H9 (cell line): Measurements from ENCODE around the gene FH. TPM values are rescaled to one million over a fixed set of nuclear protein-coding genes. Genes with fewer than 3 reads are reported as not detected.

Experiments
- DNase-seq: peaks from one replicate; pipeline ENCODE4 v3.0.0-alpha.2; 2017
- H2AFZ ChIP-seq: one replicate; pipeline ENCODE4 v1.6.1; 2013; ENCODE audit warnings: mild to moderate bottlenecking, low read length, control low read depth, moderate library complexity
- H2AK5ac ChIP-seq: 2 replicates; pipeline ENCODE4 v1.6.1; 2013; ENCODE audit warnings: low read length, control low read depth, mixed read lengths; ENCODE audit not compliant: insufficient read length
- H2BK120ac ChIP-seq: one replicate; pipeline ENCODE4 v1.6.1; 2013; ENCODE audit warnings: low read depth, mild to moderate bottlenecking, low read length, control low read depth, inconsistent platforms; ENCODE audit not compliant: poor library complexity, severe bottlenecking
- H2BK12ac ChIP-seq: 2 replicates; pipeline ENCODE4 v1.6.1; 2013; ENCODE audit warnings: low read length, control low read depth, mixed read lengths, low read depth; ENCODE audit not compliant: insufficient read length
- H2BK15ac ChIP-seq: 2 replicates; pipeline ENCODE4 v1.6.1; 2013; ENCODE audit warnings: low read depth, low read length, control low read depth
- H2BK20ac ChIP-seq: one replicate; pipeline ENCODE4 v1.6.1; 2013; ENCODE audit warnings: low read depth, mild to moderate bottlenecking, low read length, control low read depth, inconsistent platforms; ENCODE audit not compliant: poor library complexity, severe bottlenecking
- H2BK5ac ChIP-seq: 2 replicates; pipeline ENCODE4 v1.6.1; 2013; ENCODE audit warnings: low read length, control low read depth, mixed read lengths; ENCODE audit not compliant: insufficient read length
- H3K14ac ChIP-seq: 2 replicates; pipeline ENCODE4 v1.6.1; 2013; ENCODE audit warnings: low read length, control low read depth; ENCODE audit not compliant: insufficient read depth
- H3K18ac ChIP-seq: 2 replicates; pipeline ENCODE4 v1.6.1; 2013; ENCODE audit warnings: low read depth, mild to moderate bottlenecking, mixed read lengths, low read length, control low read depth; ENCODE audit not compliant: insufficient read length
- H3K23ac ChIP-seq: 2 replicates; pipeline ENCODE4 v1.6.1; 2013; ENCODE audit warnings: low read length, control low read depth, mixed read lengths, low read depth; ENCODE audit not compliant: insufficient read length
- H3K23me2 ChIP-seq: 2 replicates; pipeline ENCODE4 v1.6.1; 2013; ENCODE audit warnings: low read depth, mild to moderate bottlenecking, mixed read lengths, low read length, control low read depth; ENCODE audit not compliant: insufficient read length, poor library complexity, severe bottlenecking
- H3K27ac ChIP-seq: 2 replicates; pipeline ENCODE4 v1.5.1; 2013; ENCODE audit warnings: low read length, control low read depth, mixed read lengths, low read depth; ENCODE audit not compliant: insufficient read length
- H3K27me3 ChIP-seq: 2 replicates; pipeline ENCODE4 v1.6.1; 2013; ENCODE audit warnings: low read length, control low read depth, inconsistent platforms; ENCODE audit not compliant: insufficient read depth
- H3K4ac ChIP-seq: 2 replicates; pipeline ENCODE4 v1.6.1; 2013; ENCODE audit warnings: low read depth, mild to moderate bottlenecking, control low read depth, inconsistent platforms, low read length, moderate library complexity
- H3K4me1 ChIP-seq: 2 replicates; pipeline ENCODE4 v1.6.1; 2013; ENCODE audit warnings: low read length, control low read depth, inconsistent platforms; ENCODE audit not compliant: insufficient read depth
- H3K4me2 ChIP-seq: 2 replicates; pipeline ENCODE4 v1.6.1; 2013; ENCODE audit warnings: low read length, control low read depth, mixed read lengths; ENCODE audit not compliant: insufficient read length, insufficient read depth
- H3K56ac ChIP-seq: 2 replicates; pipeline ENCODE4 v1.6.1; 2013; ENCODE audit warnings: low read depth, mild to moderate bottlenecking, mixed read lengths, low read length, control low read depth; ENCODE audit not compliant: insufficient read length
- H3K79me1 ChIP-seq: 2 replicates; pipeline ENCODE4 v1.6.1; 2013; ENCODE audit warnings: low read depth, mild to moderate bottlenecking, moderate library complexity, low read length, control low read depth, inconsistent platforms; ENCODE audit not compliant: insufficient read depth, poor library complexity, severe bottlenecking
- H3K79me2 ChIP-seq: 2 replicates; pipeline ENCODE4 v1.6.1; 2013; ENCODE audit warnings: low read length, control low read depth, inconsistent platforms; ENCODE audit not compliant: insufficient read depth
- H3K9ac ChIP-seq: 2 replicates; pipeline ENCODE4 v1.6.1; 2013; ENCODE audit warnings: low read length, control low read depth, mixed read lengths; ENCODE audit not compliant: insufficient read length; ENCODE audit errors: extremely low read depth
- H3K9me3 ChIP-seq: one replicate; pipeline ENCODE4 v1.6.1; 2013; ENCODE audit warnings: low read depth, low read length, inconsistent platforms; ENCODE audit not compliant: control insufficient read depth
- H3T11ph ChIP-seq: one replicate; pipeline ENCODE4 v1.6.1; 2013; ENCODE audit warnings: mild to moderate bottlenecking, low read length, control low read depth, inconsistent platforms
- H4K20me1 ChIP-seq: one replicate; pipeline ENCODE4 v1.6.1; 2013; ENCODE audit not compliant: control insufficient read depth, insufficient read length, insufficient read depth
- H4K5ac ChIP-seq: 2 replicates; pipeline ENCODE4 v1.6.1; 2013; ENCODE audit warnings: low read depth, mild to moderate bottlenecking, mixed read lengths, low read length, control low read depth; ENCODE audit not compliant: insufficient read length
- H4K8ac ChIP-seq: replicated peaks from 2 replicates; pipeline ENCODE4 v1.6.1; 2013; ENCODE audit warnings: low read length, control low read depth, mixed read lengths, low read depth; ENCODE audit not compliant: insufficient read length
- H4K91ac ChIP-seq: 2 replicates; pipeline ENCODE4 v1.6.1; 2013; ENCODE audit warnings: low read depth, mild to moderate bottlenecking, moderate library complexity, mixed read lengths, low read length, control low read depth; ENCODE audit not compliant: insufficient read length
- H3K27ac Mint-ChIP-seq, 3 experiments: 2 replicates in 2 of 3; 3 replicates in 1 of 3; pipeline ENCODE4 v1.8.0; 2020 to 2021; ENCODE audit warnings: mixed read lengths in 3 of 3, mild to moderate bottlenecking in 1 of 3, moderate library complexity in 1 of 3
- H3K27me3 Mint-ChIP-seq: 2 replicates; pipeline ENCODE4 v1.8.0; 2021; ENCODE audit warnings: low read depth, mild to moderate bottlenecking, moderate library complexity, mixed read lengths
- H3K36me3 Mint-ChIP-seq, 3 experiments: 2 replicates in 2 of 3; 3 replicates in 1 of 3; pipeline ENCODE4 v1.8.0; 2020 to 2021; ENCODE audit warnings: low read depth in 3 of 3, mixed read lengths in 3 of 3; ENCODE audit not compliant: insufficient read depth in 1 of 3
- H3K4me1 Mint-ChIP-seq, 2 experiments: 2 replicates each; pipeline ENCODE4 v1.8.0; 2020; ENCODE audit warnings: mixed read lengths in 2 of 2
- H3K4me3 Mint-ChIP-seq, 2 experiments: 2 replicates in 1 of 2; 3 replicates in 1 of 2; pipeline ENCODE4 v1.8.0; 2020 to 2021; ENCODE audit warnings: mild to moderate bottlenecking in 2 of 2, mixed read lengths in 2 of 2, moderate library complexity in 1 of 2
- H3K9me3 Mint-ChIP-seq, 2 experiments: 2 replicates in 1 of 2; 3 replicates in 1 of 2; pipeline ENCODE4 v1.8.0; 2020; ENCODE audit warnings: mild to moderate bottlenecking in 2 of 2, mixed read lengths in 2 of 2, moderate library complexity in 1 of 2
- WGBS: extraction: QIAGEN DNeasy Blood & Tissue Kit; methylation state at CpG from one replicate; pipeline ENCODE4 v1.1.7; 2013; ENCODE audit warnings: missing lambda C conversion rate, low lambda C conversion rate, mixed read lengths; ENCODE audit not compliant: insufficient read length; ENCODE audit errors: extremely low coverage; 5-methylcytosine and 5-hydroxymethylcytosine counted together
- total RNA-seq: library from RNA; stranded (reverse); gene quantifications from 2 replicates; pipeline ENCODE4 v1.2.1, GENCODE V29; 2021
- TF ChIP-seq, protein P1 (sequence below): fragments of 200-600 bp; sonication (generic); conservative IDR thresholded peaks from 3 replicates; pipeline ENCODE4 v1.8.0; 2021; ENCODE audit warnings: antibody characterized with exemption, mild to moderate bottlenecking

The FH gene
- total RNA-seq, 1 experiment from 2014 or later: 83.9 TPM

- Histone ChIP-seq H3K4me2 (no peak within 1 kb of the TSS), H3K18ac (no peak within 1 kb of the TSS), H3K27me3 (no peaks in the 10 kb centered on the region), H3K79me2 (no peaks in the 10 kb centered on the region), H2BK15ac (no peak within 1 kb of the TSS), H3K23me2 (no peaks in the 10 kb centered on the region), H3K4me1 (no peaks in the 10 kb centered on the region), H3K79me1 (no peaks in the 10 kb centered on the region), H3K56ac (no peak within 1 kb of the TSS), H3T11ph (no peak within 1 kb of the TSS), H2BK120ac (no peak within 1 kb of the TSS), H4K91ac (no peak within 1 kb of the TSS), H2BK12ac (no peak within 1 kb of the TSS), H3K14ac (no peak within 1 kb of the TSS), H3K23ac (no peak within 1 kb of the TSS), H4K8ac (no peak within 1 kb of the TSS), H2AFZ (no peak within 1 kb of the TSS), H2BK5ac (no peak within 1 kb of the TSS), H2AK5ac (no peak within 1 kb of the TSS), H4K5ac (no peak within 1 kb of the TSS), H4K20me1 (no peaks in the 10 kb centered on the region), H3K9ac (no peak within 1 kb of the TSS), H3K9me3 (no peaks in the 10 kb centered on the region), H3K4ac (no peak within 1 kb of the TSS), H3K27ac (no peak within 1 kb of the TSS), H2BK20ac (no peak within 1 kb of the TSS)
- no CpG with 5 or more reads among the region's 1 CpG for WGBS
- peaks cover 8 to 9% of the 10 kb centered on the region in 2 experiments for H3K4me1 Mint-ChIP-seq
- H3K9me3 Mint-ChIP-seq: no peaks in the 10 kb centered on the region
- no peaks in the 10 kb centered on the region for H3K27me3 Mint-ChIP-seq
- H3K36me3 Mint-ChIP-seq: no peaks in the 10 kb centered on the region
- H3K4me3 Mint-ChIP-seq: peak within 1 kb of the TSS in 1 of 2 experiments; percentile 40; a peak in 1 of 5 replicates
- H3K27ac Mint-ChIP-seq: no peak within 1 kb of the TSS; a peak in 1 of 7 replicates
- TF ChIP-seq, protein P1, sequence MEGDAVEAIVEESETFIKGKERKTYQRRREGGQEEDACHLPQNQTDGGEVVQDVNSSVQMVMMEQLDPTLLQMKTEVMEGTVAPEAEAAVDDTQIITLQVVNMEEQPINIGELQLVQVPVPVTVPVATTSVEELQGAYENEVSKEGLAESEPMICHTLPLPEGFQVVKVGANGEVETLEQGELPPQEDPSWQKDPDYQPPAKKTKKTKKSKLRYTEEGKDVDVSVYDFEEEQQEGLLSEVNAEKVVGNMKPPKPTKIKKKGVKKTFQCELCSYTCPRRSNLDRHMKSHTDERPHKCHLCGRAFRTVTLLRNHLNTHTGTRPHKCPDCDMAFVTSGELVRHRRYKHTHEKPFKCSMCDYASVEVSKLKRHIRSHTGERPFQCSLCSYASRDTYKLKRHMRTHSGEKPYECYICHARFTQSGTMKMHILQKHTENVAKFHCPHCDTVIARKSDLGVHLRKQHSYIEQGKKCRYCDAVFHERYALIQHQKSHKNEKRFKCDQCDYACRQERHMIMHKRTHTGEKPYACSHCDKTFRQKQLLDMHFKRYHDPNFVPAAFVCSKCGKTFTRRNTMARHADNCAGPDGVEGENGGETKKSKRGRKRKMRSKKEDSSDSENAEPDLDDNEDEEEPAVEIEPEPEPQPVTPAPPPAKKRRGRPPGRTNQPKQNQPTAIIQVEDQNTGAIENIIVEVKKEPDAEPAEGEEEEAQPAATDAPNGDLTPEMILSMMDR: no peak
- DNase-seq: no peak
Observed at GRCh38 chr1:241532162-241532531, 12.6 kb upstream of the FH start, which contains the start of gene KMO. Gene KMO, plus strand, starts transcription at chr1:241532378. Its CDS starts 67 bp downstream, at chr1:241532445.
